HG03139 (cell line): ENCODE results near the gene SCN1A.
A peak's percentile ranks its signal among the peaks of the same experiment; 100 is the strongest.
"Not testable (repeated sequence)": the region's sequence is repeated elsewhere in the genome, so short reads cannot be mapped to it uniquely, and the experiment has no call there.

Experiments used
- ATAC-seq: cut with Tn5 transposase; IDR thresholded peaks from one replicate; pipeline ENCODE4 v1.9.1; 2021; ENCODE audit not compliant: unreplicated experiment

SCN1A gene

GRCh38 chr2:165989851-165990250, 138.0 kb downstream of the SCN1A start:
- no peak for ATAC-seq

- no peak for ATAC-seq
Observed at GRCh38 chr2:165985120-165985519, 142.7 kb downstream of the SCN1A start.

GRCh38 chr2:165972161-165972560, 155.7 kb downstream of the SCN1A start:
- ATAC-seq, result not testable (repeated sequence)

GRCh38 chr2:165970663-165971062, 157.2 kb downstream of the SCN1A start:
- ATAC-seq, result no peak

- ATAC-seq, result no peak
Observed at GRCh38 chr2:165969227-165969626, 158.6 kb downstream of the SCN1A start.

- no peak for ATAC-seq
Observed at GRCh38 chr2:165967746-165968145, 160.1 kb downstream of the SCN1A start.

GRCh38 chr2:165961818-165962217, 166.0 kb downstream of the SCN1A start:
- no peak for ATAC-seq

GRCh38 chr2:165959371-165959770, 168.4 kb downstream of the SCN1A start:
- ATAC-seq, result no peak

GRCh38 chr2:165958313-165958960, 169.4 kb downstream of the SCN1A start:
- ATAC-seq, result no peak

GRCh38 chr2:165957030-165957675, 170.7 kb downstream of the SCN1A start:
- ATAC-seq, result no peak

GRCh38 chr2:165953655-165954606, 173.9 kb downstream of the SCN1A start, which contains the start of gene TTC21B:
Gene TTC21B (minus strand): TSS chr2:165953776. CDS start chr2:165953705, 71 bp downstream.
- ATAC-seq, result peak; percentile 96

GRCh38 chr2:165953306-165953654, 174.5 kb downstream of the SCN1A start:
- peak; percentile 29 for ATAC-seq

- ATAC-seq, result no peak
Observed at GRCh38 chr2:165952741-165953211, 175.0 kb downstream of the SCN1A start.

GRCh38 chr2:165952085-165952484, 175.7 kb downstream of the SCN1A start:
- no peak for ATAC-seq

- no peak for ATAC-seq
Observed at GRCh38 chr2:165950438-165950837, 177.4 kb downstream of the SCN1A start.

GRCh38 chr2:165941827-165942226, 186.0 kb downstream of the SCN1A start:
- no peak for ATAC-seq

GRCh38 chr2:165938237-165938636, 189.6 kb downstream of the SCN1A start:
- ATAC-seq, result no peak
